ENCODE data around the gene TRAPPC2L.

- TF ChIP-seq MYBL2 (CRISPR knock-in tag; IDR thresholded peaks at IDR 0.05) (no peak), RELA (CRISPR knock-in tag; IDR thresholded peaks at IDR 0.05; ENCODE audit: borderline replicate concordance) (no peak), STAT6 (CRISPR knock-in tag; conservative IDR thresholded peaks at IDR 0.05; ENCODE audit: low read depth) (no peak), NR2C2 (CRISPR knock-in tag; IDR thresholded peaks at IDR 0.05) (no peak), E2F5 (CRISPR knock-in tag; IDR thresholded peaks at IDR 0.05) (no peak), FOXK1 (CRISPR knock-in tag; IDR thresholded peaks at IDR 0.05) (no peak), CTCF (IDR thresholded peaks at IDR 0.05) (no peak), KAT7 (CRISPR knock-in tag; IDR thresholded peaks at IDR 0.05; ENCODE audit: borderline replicate concordance) (no peak)
These were observed 50.8 kb downstream of the TRAPPC2L start for GRCh38 chr16:88907768-88908167.

Data from WTC11 (cell line).